Esophagus squamous epithelium (tissue), 4 donors: ENCODE data around the gene DENND4B. TPM values are rescaled to one million over a fixed set of nuclear protein-coding genes. Genes with fewer than 3 reads are reported as not detected.

ENCODE experiments used
- small RNA-seq, 4 donors: library from RNA; depleted of rRNA; stranded (forward); fragments of <200 nt; gene quantifications; one replicate each; pipeline ENCODE3, GENCODE V24; 2016
- total RNA-seq, 4 donors: library from RNA; depleted of rRNA; stranded (reverse); fragments of >200 nt; gene quantifications; one replicate each; pipeline ENCODE4 v1.1.0, GENCODE V29; 2016

Gene DENND4B
- total RNA-seq, 4 donors from 2014 or later, result 5.9 to 31.7 (median 14.1) TPM

Small RNA genes within 50 kb of the gene (small RNA-seq; reads per million reads assigned to genes)
- gene AL831737.1, result 0 reads per million in 4 donors
- gene MIR6737, result 0 to 0.14 (median 0) reads per million in 4 donors

Other genes with a start within 250 kb of the DENND4B start
- 10 to 100 TPM; 24.6 to 27.9 (median 26.2) TPM for gene INTS3, start 218.7 kb downstream of the DENND4B start, total RNA-seq
- gene SLC27A3, start 171.3 kb downstream of the DENND4B start, total RNA-seq, result 10 to 100 TPM in 2 of 4 donors, 1 to 10 TPM in 2; 7.6 to 15.0 (median 11.2) TPM
- 10 to 100 TPM in 3 of 4 donors, 1 to 10 TPM in 1; 9.7 to 16.6 (median 12.0) TPM for gene GATAD2B, start 23.7 kb downstream of the DENND4B start, total RNA-seq
- 10 to 100 TPM in 1 of 4 donors, 1 to 10 TPM in 3; 7.5 to 13.2 (median 8.0) TPM for gene CRTC2, start 11.9 kb upstream of the DENND4B start, total RNA-seq
- gene SLC39A1, start 16.8 kb upstream of the DENND4B start, total RNA-seq, result 10 to 100 TPM; 42.5 to 74.2 (median 58.8) TPM
- 10 to 100 TPM in 1 of 4 donors, 1 to 10 TPM in 3; 3.7 to 14.4 (median 8.1) TPM for gene CREB3L4, start 21.2 kb upstream of the DENND4B start, total RNA-seq
- gene JTB, start 31.0 kb upstream of the DENND4B start, total RNA-seq, result 100 to 1,000 TPM; 144 to 225 (median 204) TPM
- gene RAB13, start 39.6 kb upstream of the DENND4B start, total RNA-seq, result 10 to 100 TPM; 24.1 to 45.8 (median 35.5) TPM
- gene RPS27, start 44.0 kb upstream of the DENND4B start, total RNA-seq, result 1,000 to 10,000 TPM in 3 of 4 donors, 100 to 1,000 TPM in 1; 688 to 4,009 (median 2,458) TPM
- under 1 TPM in 2 of 4 donors, not detected in 2; 0.09 to 0.19 TPM for gene NUP210L, start 208.4 kb upstream of the DENND4B start, total RNA-seq
- gene TPM3, start 245.4 kb upstream of the DENND4B start, total RNA-seq, result 100 to 1,000 TPM; 216 to 387 (median 316) TPM